ENCODE measurements around the gene TTLL6.
"Not testable (repeated sequence)": the region's sequence is repeated elsewhere in the genome, so short reads cannot be mapped to it uniquely, and the experiment has no call there.

Gene TTLL6

DNA sequence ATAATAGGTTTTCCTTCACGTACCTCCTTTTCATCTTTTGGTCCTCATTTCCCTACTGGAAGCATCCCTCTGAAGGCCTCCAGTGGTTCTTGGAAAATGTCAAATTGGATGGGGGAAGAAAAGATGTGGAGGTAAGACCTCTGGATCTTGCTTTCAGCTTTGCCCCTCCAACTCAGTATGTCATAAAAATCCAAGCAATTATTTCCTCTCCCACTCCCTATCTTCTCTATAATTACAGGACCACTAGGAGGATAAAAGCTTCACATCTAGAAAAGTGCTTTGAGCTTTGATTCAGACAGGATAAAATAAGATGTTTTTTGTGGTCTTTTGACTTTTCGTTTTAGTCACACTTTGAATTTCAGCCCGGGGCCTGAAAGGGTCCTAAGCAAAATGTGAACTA is 1.7 kb downstream of the TTLL6 start:
- ATAC-seq: no peak
- DNase-seq: no peak

DNA sequence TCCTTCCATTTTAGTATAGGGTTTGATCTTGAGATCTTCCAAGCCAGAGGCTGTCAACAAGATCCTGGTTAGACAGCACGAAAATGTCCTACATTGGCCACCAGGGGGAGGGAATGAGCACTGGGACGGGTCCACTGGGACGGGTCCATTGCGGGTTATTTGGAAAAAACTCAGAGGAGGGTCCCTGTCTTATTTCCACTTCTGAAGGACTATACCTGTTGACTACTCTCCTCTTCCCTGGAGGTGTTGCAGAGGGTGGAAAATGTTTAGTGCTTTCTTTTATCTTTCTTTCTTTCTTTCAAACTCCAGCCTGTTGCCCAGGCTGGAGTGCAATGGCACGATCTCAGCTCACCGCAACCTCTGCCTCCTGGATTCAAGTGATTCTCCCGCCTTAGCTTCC is 2.5 kb downstream of the TTLL6 start:
- ATAC-seq: no peak

DNA sequence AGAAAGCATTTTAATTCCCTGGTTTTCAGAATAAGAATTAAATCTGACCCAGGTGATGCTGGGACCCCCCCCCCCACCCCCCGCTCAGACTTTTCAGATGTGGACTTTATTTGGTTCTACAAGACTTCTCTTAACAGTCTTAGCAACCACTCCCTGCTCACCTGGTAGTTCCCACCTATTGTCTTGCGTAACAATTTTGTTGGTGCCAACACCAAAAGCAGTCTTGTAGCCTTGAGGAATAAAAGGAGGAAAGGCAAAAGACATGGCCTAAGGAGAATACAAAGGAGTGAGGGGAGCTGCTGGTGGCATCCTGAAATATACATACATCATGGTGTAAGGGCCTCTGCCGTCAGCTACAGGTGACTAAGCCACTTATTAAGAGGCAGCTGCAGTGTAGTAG is 5.0 kb downstream of the TTLL6 start:
- DNase-seq (no peak), ATAC-seq (no peak)

More for the DNA sequence above, 2.5 kb downstream of the TTLL6 start:
- peak; percentile 64 for DNase-seq

DNA sequence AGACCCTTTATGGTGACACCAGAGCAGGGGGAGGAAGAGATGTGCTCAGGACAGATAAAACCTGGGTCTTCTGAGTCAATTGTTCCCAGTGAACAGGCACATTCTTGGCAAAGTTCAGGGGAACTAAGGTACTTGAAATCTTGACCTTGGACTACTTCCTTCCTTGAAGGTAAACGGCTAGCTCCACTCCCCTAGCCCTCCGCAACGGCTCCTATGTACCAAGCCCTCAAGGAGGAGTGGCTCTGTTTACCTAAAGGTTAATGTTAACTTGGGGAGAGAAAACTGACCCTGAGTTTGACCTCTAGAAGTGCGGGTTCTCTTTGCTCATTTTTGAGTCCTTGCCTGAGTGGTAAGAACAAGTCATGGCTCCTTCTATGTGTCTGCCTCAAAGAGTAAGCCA is 7.8 kb downstream of the TTLL6 start:
- ATAC-seq (no peak), DNase-seq (no peak)

DNA sequence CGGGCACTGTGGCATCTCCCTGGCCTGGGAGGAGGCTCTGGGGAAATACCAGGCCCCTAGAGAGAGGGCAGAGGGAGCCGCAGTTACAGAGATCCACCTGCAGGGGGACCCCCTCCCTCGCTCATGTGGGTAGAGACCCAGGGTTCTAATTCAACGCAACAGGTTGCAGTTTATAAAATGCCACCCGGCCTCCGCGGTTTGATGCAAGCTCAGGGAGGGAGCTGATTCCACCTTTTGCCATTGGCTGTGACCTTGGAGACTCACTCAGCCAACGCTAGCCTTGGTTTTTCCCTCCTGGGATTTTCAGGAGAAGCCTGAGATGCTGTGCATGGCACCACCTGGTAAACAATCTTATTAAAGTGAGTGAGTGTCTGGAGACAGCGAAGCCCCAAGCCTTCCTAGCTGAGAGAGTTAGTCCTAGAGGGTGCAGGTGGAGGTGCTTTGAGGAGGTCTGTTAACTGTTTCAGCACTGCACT is 12.1 kb downstream of the TTLL6 start:
- ATAC-seq: peak; percentile 84
- peak; percentile 80 for DNase-seq

DNA sequence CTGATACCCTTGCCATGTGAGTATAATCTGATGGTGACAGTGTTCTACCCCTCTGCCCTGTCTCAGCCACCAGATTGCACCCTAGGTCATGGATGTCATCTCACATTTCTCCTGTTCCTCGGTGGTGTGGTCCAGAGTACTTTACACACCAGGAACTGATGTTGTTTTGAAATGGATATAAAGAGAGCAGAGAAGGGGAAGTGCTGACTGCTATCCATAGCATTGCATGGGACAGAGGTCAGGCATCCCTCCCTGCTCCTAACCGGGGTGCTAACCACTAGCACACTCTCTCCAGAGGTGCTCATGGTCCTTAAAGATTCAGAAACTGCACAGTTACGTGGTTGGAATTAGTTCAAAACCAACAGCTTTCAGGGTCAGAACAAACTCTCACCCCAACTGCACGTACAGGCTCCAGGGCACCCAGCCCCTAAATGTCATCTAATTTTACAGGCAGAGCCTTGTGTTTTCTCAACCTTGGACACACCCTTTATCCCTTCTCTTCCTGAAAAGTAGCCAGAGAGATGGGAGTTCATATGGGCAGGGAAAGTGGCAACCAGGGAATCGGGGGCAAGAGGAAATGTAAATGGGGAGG is 16.3 kb downstream of the TTLL6 start:
- ATAC-seq: no peak
- no peak for DNase-seq

DNA sequence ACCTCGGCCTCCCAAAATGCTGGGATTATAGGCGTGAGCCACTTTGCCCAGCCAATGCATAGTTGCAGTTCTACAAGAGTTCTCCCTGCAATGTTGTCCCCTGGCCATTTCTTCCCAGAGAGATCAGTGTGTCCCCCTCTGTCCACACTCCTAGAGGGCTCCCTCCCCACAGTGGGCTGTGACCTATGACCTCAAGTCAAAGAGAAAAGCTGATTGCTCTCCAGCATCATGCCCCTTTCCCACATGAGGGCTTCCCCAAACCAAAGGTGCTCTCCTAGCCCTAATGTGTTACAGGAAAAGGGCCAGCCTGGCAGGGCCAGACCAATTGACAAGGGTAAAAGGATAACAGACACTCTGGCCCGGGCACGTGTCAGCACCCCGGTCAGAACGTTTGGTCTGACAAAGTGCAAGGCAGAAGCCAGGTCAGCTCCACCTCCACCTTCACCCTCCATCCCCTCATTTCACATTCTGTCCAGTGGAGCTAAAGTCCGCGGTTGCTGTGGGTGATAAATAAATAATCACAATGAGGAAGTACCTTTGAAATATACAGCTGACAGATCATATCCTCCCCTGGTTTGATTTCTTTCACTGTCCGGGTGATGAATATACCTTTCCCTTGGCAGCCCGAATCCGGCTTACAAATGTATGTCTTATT is 17.8 kb downstream of the TTLL6 start:
- DNase-seq: no peak
- no peak for ATAC-seq

DNA sequence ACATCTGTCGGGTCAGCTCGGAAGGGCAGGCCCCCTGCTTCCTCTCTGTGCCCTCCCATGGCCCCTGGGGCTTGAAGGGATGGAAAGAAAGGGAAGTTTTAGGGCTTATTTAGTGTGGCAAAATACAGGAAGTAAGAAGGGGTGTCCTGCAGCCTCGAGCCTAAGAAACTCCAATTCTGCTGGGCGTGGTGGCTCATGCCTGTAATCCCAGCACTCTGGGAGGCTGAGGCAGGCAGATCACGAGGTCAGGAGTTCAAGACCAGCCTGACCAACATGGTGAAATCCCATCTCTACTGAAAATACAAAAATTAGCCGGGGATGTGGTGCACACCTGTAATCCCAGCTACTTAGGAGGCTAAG is 20.9 kb downstream of the TTLL6 start:
- DNase-seq, ATAC-seq: not testable (repeated sequence)

DNA sequence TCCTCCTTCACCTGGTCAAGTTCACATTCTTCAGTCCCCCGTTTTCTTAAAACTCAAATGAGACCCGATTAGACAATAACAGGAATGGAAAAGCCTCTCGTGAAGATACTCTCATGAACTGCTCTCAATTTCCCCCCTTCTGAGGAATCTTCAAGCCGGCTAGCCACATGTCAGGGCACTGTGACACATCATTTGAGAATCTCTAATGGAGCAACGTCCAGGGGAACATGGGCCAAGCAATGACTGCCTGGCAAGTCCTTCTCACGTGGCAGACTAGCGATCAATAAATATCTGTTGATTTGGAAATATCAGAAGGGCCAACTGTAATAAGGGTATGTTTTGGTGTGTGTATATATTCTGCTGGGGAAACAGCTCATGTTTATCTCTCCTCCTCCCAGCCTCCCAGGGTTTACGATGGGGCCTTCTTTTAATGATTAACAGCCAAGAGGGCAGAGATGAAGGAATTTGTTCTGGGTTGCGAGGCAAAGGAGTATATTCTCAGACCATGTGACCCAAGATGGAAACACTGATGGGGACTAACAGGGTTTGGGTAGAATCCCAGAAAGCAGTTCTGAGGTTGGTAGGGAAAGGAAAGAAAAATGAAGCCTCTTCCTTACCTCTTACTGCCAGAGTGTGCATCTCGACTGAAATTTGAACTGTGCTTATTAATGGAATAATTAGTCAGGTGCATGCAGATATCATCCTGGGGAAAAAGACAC is 21.4 kb downstream of the TTLL6 start:
- ATAC-seq: no peak
- DNase-seq: no peak

DNA sequence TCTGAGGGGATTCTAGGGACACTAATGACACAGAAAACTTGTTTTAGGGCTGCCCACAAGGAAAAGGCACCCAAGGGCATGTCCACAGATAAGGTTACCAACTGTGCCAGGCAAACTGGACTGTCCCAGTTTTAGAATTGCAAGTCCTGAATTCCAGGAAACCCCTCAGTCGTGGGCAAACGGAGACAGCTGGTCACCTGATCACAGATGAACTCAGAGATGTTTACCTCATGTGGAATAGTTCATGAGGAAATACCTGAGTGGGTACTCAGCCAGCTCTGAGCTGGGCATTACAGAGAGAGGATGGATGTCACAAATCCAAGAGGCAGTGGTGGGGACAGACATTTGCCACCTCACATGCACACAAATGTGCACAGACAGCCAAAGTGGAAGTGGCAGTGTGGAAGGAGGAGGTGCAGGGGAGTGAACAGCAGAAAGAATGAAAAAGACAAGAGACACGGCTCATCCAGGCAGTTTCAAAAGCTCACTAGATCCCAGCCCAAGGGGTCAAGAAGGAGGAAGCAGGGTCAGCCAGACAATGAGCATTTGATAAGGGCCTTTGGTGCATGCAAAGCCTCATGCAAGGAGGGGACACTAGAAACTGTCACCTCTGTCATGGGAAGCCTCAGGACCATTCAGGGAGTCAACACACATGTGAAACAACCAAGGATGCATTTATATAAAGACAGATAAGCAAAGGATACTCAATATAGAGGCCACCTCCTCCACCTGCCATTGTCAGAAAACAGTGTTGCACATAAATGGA is 24.8 kb downstream of the TTLL6 start:
- ATAC-seq (no peak), DNase-seq (no peak)

DNA sequence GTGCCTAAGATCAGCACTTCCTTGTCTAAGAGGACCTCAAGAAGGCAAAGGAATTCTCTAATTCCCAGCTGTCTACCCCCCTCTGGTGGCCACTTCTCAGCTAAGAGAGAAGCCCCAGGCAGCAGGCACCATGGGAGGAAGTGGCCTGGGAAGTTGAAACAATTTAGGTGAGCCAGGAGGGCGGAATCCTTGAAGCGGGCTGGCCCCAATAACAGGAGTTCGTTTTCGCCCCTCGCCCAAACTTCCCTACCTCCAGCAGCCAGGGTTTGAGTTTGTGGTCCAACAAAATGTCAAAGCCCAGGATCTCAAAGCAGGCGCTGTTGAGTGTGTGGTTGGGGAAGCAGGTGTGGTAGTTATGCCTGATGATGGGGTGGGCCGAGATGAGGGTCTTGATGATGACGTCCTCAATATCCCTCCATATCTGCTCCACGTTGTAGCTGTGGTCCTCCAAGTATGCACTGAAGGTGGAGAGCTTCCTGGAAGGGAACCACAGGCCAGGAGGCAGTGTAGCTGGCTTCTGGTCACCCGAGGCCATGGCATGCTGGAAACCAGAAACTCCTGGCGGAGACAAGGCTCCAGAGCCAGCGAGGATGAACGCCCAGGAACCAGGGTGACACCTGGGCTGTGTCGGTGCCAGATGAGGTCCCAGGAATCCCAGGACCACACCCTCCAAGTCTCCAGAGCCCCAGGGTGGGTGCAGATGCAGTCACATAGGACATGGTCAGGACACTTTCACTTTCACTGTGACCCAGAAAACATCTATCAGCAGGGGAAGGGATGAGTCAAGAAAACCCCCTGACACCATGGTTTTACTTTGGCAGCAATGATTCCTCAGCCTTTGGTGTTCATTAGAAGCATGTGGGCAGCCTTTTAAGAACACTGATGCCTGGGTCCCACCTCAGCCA is 25.6 kb downstream of the TTLL6 start:
- DNase-seq: peak; percentile 44
- ATAC-seq: peak; percentile 88

DNA sequence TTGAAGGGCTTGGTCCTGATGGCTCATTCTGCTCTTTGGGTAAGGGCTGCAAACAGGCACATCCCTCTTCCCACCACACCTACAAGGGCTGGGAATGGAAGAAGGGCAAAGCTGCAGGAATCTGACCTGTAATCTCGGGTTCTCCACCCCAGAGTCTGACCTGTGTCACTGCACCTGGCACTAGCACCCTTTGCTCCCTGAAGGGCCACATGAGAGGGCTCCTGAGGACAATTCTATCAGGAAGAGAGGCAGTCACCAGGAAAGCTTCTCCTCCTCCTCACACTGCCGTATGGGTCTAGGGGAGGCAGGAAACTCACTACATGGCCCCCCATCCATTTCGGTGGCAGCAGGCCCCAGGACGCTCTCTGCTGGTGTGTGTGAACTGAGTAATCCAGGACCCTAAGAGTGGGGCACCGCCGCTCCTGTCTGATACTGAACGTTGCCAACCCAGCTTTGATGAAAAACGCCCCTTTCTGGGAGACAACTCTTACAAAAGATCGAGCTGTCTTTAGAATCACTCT is 26.4 kb downstream of the TTLL6 start:
- ATAC-seq (no peak), DNase-seq (no peak)

DNA sequence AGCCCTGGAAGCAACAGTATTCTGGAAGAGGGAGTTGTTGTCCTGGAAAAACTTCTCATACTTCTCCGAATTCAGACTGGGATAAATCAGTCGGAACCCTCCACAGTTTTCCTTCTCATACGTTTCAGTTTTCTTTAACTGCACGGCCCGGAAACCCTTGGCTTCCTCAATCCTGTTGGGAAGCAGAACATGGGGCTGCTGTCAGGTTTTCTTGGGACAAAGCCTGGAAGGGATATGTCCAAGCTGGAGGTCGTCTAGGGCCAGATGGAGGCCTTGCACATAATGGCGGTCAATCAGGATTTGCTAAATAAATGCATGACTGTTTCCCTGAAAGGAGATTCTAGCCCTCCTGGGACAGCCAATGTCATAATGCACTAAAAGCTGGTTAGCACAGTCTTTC is 29.2 kb downstream of the TTLL6 start:
- DNase-seq (no peak), ATAC-seq (no peak)

DNA sequence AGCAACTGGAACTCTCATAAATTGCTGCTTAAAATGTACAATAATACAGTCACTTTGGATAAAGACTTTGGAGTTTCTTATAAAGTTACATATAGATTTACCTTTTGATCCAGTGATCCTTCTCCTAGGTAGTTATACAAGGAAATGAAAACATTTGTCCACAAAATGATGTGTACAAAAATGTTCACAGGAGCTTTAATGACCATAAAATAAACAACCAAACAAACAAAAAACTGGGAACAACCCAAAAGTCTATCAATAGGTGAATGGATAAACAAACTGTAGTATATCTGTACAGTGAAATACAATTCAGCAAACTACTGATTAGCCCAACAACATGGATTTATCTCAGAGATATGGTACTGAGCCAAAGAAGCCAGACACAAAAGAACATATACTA is 37.6 kb downstream of the TTLL6 start:
- DNase-seq: no peak

DNA sequence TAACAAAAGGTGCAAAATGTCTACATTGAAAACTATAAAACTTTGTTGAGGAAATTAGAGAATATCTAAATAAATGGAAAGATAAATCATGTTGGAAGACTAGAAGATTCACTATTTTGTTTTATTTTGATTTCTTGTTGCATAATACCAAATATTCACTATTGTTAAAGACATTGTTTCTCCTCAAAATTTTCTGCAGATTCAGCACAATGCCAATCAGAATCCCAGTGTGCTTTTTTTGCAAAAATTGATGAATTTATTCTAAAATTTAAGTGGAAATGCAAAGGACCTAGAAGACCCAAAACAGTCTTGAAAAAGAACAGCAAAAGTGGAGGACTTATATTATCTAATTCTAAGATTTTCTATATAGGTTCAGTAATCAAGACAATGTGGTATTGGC is 40.4 kb downstream of the TTLL6 start:
- DNase-seq (no peak), ATAC-seq (no peak)

More for the DNA sequence above, 37.6 kb downstream of the TTLL6 start:
- no peak for ATAC-seq

DNA sequence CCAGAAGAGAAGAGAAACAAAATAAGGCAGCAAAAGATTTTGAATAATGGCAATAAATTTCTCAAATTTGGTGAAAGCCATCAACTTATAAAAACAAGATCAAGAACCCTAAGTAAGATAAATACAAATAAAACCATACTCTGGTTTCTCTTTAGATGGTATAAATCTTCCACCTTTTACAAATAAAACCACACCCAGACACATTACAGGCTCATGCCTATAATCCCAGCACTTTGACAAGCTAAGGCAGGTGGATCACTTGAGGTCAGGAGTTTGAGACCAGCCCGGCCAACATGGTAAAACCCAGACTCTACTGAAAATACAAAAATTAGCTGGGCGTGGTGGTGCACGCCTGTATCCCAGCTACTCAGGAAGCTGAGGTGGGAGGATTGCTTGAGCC is 43.8 kb downstream of the TTLL6 start:
- ATAC-seq: no peak
- no peak for DNase-seq

DNA sequence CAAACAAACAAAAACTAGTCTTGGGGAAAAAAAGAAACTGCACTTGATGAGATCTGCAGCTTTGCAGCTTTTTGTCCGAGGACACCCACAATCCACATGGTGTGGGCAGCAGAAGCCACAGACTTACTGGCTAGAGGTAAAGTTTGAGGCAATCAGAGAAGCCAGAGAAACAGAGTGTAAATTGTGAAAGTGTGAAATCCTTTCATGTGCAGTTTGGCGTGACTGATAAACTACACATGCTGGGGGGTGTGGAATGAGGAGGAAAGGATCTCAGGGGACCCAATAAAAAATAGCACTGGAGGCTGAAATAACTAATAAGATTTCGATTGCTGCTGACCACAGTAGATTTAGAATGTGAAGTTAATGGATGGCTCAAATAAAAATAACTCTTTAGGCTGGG is 46.1 kb downstream of the TTLL6 start:
- no peak for DNase-seq
- no peak for ATAC-seq

DNA sequence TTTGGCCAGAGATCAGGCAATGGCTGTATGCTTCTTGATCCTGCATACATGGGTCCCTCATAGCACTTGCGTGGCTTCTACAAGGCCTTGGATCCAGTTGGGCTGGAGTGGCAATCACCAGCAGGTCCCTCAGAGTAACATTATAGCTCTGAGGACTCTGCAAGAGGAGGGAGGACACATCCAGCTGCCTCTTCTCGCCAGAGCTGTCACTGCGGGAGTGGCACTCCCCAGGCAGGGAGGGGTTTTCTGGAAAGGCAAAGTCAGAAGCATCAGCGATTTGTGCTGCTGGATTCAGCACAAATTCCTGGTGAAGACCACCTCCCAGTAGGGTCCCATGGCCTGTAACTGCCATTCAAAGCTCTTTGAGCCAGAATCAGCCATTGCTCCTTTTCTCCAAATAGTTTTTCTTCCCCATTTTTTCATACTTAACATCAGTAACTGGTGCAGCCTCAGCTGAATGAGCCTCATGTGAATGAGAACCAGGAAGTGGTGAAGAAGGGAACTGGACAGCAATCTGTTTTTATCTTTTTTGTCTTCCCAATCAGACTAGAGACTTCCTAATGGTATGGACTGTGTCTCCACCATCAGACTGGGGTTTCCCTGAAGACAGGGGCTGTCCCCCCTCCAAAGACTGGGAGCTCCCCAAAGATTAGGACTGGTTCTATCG is 47.9 kb downstream of the TTLL6 start:
- ATAC-seq: no peak

DNA sequence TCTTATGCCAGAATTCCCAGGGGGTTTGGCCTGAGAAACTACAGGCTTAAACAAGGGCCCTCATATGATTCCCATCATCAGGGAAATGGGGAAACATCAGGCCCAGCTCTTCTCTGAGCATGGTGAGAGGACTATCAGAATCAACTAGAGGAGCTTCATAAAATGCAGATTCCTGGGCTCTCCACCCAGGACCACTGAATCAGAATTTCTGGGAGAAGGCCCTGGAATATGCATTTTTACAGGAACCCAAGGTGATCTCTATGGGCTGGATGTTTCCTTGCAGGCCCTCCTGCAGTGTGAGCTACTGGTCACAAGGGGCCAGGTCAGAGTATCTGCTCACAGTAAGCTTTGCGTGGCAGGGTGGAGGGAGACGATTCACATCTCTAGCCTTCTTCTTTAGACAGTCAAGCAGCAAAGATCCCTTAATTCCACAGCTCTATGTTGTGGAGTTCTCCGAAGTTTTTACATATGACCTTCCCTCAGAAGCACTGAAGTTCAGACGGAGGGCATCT is 49.7 kb downstream of the TTLL6 start:
- no peak for ATAC-seq
- no peak for DNase-seq

More for the DNA sequence above, 47.9 kb downstream of the TTLL6 start:
- no peak for DNase-seq

DNA sequence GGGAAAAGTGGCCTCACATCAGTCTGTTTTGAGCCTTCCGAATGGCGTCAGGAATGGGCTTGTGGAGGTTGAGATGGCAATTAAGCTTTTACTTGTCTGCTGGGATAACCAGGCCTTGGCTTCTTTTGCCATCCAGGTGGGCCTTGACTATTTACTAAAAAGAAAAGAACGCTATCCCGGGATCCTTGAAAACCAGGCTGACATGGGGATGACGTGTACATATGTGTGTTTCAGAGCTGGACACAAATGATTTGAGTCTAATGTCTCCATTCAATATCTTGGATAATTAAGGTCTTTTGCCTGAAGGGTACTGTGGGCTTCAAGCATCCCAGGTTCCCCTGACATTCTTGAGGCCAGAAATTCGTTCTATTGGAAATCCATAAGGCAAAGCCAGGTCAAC is 55.9 kb downstream of the TTLL6 start:
- DNase-seq: no peak

DNA sequence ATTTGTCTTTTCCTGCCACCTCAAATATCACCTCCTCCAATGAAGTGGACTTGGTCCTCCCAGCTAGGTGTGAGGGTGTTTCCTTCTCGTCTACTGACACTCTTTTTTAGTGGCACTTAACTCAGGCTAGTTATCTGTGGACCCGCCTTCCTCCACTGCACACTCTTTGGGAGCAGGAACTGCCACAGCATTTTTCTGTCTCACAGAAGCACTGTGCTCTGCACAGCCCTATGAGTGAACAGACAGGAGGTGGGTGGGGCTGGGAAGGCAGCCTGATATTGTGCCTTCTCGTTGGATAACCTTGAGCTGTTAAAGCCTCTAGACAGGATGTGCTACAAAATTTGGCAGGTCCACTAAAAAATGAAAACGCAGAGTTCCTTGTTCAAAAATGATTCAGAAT is 56.6 kb downstream of the TTLL6 start:
- ATAC-seq: no peak
- no peak for DNase-seq

More for the DNA sequence above, 55.9 kb downstream of the TTLL6 start:
- ATAC-seq: no peak
